ENCODE results near the gene WFDC1. TPM values are rescaled to one million over a fixed set of nuclear protein-coding genes. Genes with fewer than 3 reads are reported as not detected.

WFDC1 gene
- total and polyA plus RNA-seq, 2 donors (not counting 3 experiments of a cell fraction or from before 2014, with no cell fraction given): not detected

- CTCF ChIA-PET: interaction anchor here (1.6 kb wide), 1 partner anchor 19 kb away, joined by 4 read pairs; no protein-coding TSS in a partner anchor
- Histone ChIP-seq H3K27me3 (ENCODE audit: control insufficient read depth in 2 of 2, insufficient read depth in 2 of 2, low read length in 2 of 2) (peaks cover 24 to 33% of the 10 kb centered on the region in 2 experiments), H3K9ac (replicated peaks; ENCODE audit: extremely low read depth, insufficient read depth, low read length) (no peak overlapping the region), H3K9me1 (replicated peaks; ENCODE audit: control insufficient read depth, extremely low read depth, insufficient read depth, low read length) (no peaks in the 10 kb centered on the region), H3K36me3 (ENCODE audit: control insufficient read depth in 2 of 2, extremely low read depth in 1 of 2, insufficient read depth in 2 of 2, low read length in 2 of 2) (no peaks in the 10 kb centered on the region), H4K20me1 (replicated peaks; ENCODE audit: control insufficient read depth, extremely low read depth, insufficient read depth, low read length) (no peaks in the 10 kb centered on the region), H3K4me1 (ENCODE audit: control insufficient read depth, extremely low read depth, insufficient read depth, low read length) (no peaks in the 10 kb centered on the region), H3K27ac (ENCODE audit: insufficient read depth, low read depth, low read length) (no peak overlapping the region), H3K79me2 (ENCODE audit: control insufficient read depth, insufficient read depth, low read length) (no peaks in the 10 kb centered on the region), H3K4me3 (replicated peaks in 1 of 3; ENCODE audit: insufficient read depth in 1 of 3, low read depth in 1 of 3, low read length in 3 of 3) (no peak overlapping the region), H3K9me3 (replicated peaks; ENCODE audit: control insufficient read depth, insufficient read depth, low read length) (no peaks in the 10 kb centered on the region), H3K4me2 (ENCODE audit: insufficient read depth, low read length) (no peak overlapping the region), H2AFZ (ENCODE audit: low read depth, low read length) (no peak overlapping the region)
- POLR2A ChIA-PET: no interaction called here
- intact Hi-C loops (cut with micrococcal nuclease) (no loop called here), dilution Hi-C loops (cut with MboI; ENCODE audit: extremely low pct_ligation_motif_present, low sequenced_read_pairs) (no loop called here)
- FAIRE-seq: no peak
- BruUV-seq (replicated peaks): no TSS peak
- DNase-seq (ENCODE audit: low read depth, low spot score): no peak
- TF ChIP-seq FOS (IDR thresholded peaks at IDR 0.05; ENCODE audit: borderline replicate concordance, insufficient read depth, low read length): no peak
- TF ChIP-seq CTCF (IDR thresholded peaks at IDR 0.05; ENCODE audit: extremely low read depth in 1 of 2, insufficient read depth in 1 of 2, low read depth in 1 of 2, low read length in 2 of 2): no peak
- no peak for TF ChIP-seq MYC (IDR thresholded peaks at IDR 0.05; ENCODE audit: low read depth, low read length)
- no peak for TF ChIP-seq MAX (IDR thresholded peaks at IDR 0.05; ENCODE audit: insufficient read depth, insufficient read length)
- no peak for TF ChIP-seq POLR2A (IDR thresholded peaks at IDR 0.05; ENCODE audit: low read depth, low read length)
- TF ChIP-seq EZH2 (IDR thresholded peaks at IDR 0.05; ENCODE audit: borderline replicate concordance, low read depth, low read length, severe bottlenecking): no peak
- TF ChIP-seq GATA2 (IDR thresholded peaks at IDR 0.05; ENCODE audit: insufficient read depth, insufficient read length, low read depth, low read length): no peak
Measured at GRCh38 chr16:84295203-84295860, 654 bp downstream of the WFDC1 start.
